Natural killer cell (primary cell): ENCODE results near the gene SLC41A3. TPM values are rescaled to one million over a fixed set of nuclear protein-coding genes. Genes with fewer than 3 reads are reported as not detected.
A peak's percentile ranks its signal among the peaks of the same experiment; 100 is the strongest.

Source experiments
- ATAC-seq, 3 donors: fragments of 150-1000 bp in 2 of 3; fragments of 200-7000 bp in 1 of 3; cut with Tn5 transposase; 1 replicate in 1 of 3; 2 replicates in 2 of 3; pipeline ENCODE4 v1.10.0; 2021; ENCODE audit warnings: mild to moderate bottlenecking in 2 of 3, moderate library complexity in 2 of 3
- DNase-seq, 2 donors: peaks; one replicate each; pipeline versions ENCODE4 v3.0.0 to v3.0.0-alpha.2; 2013 to 2021; ENCODE audit warnings: mixed read lengths in 1 of 2
- H3K27ac ChIP-seq: one replicate; pipeline ENCODE4 v1.5.1; 2013; ENCODE audit warnings: mild to moderate bottlenecking, low read length
- H3K27me3 ChIP-seq: one replicate; pipeline ENCODE4 v1.6.1; 2013; ENCODE audit warnings: low read length; ENCODE audit not compliant: control insufficient read depth, insufficient read depth
- H3K36me3 ChIP-seq: one replicate; pipeline ENCODE4 v1.6.1; 2013; ENCODE audit warnings: low read length; ENCODE audit not compliant: control insufficient read depth, insufficient read depth
- H3K4me1 ChIP-seq: one replicate; pipeline ENCODE4 v1.6.1; 2013; ENCODE audit warnings: low read length; ENCODE audit not compliant: control insufficient read depth, insufficient read depth
- H3K4me3 ChIP-seq: one replicate; pipeline ENCODE4 v1.5.1; 2013; ENCODE audit warnings: low read length
- H3K9me3 ChIP-seq: one replicate; pipeline ENCODE4 v1.6.1; 2013; ENCODE audit warnings: low read length; ENCODE audit not compliant: control insufficient read depth, insufficient read depth
- H3K27ac Mint-ChIP-seq, 2 donors: one replicate each; pipeline ENCODE4 v1.8.0; 2022; ENCODE audit warnings: mild to moderate bottlenecking in 2 of 2, mixed read lengths in 2 of 2, moderate library complexity in 1 of 2
- H3K27me3 Mint-ChIP-seq, 2 donors: one replicate each; pipeline ENCODE4 v1.8.0; 2022; ENCODE audit warnings: low read depth in 2 of 2, mixed read lengths in 2 of 2
- H3K36me3 Mint-ChIP-seq: one replicate; pipeline ENCODE4 v1.8.0; 2022; ENCODE audit warnings: mixed read lengths
- H3K4me1 Mint-ChIP-seq, 2 donors: one replicate each; pipeline ENCODE4 v1.8.0; 2022; ENCODE audit warnings: mixed read lengths in 2 of 2
- H3K4me3 Mint-ChIP-seq: one replicate; pipeline ENCODE4 v1.8.0; 2022; ENCODE audit warnings: mild to moderate bottlenecking, moderate library complexity, mixed read lengths
- H3K9me3 Mint-ChIP-seq, 2 donors: one replicate each; pipeline ENCODE4 v1.8.0; 2022; ENCODE audit warnings: mixed read lengths in 2 of 2
- CTCF ChIP-seq: fragments of 200-600 bp; IDR thresholded peaks from one replicate; pipeline ENCODE4 v1.8.0; 2022; ENCODE audit warnings: antibody characterized with exemption
- WGBS: methylation state at CpG from one replicate; pipeline ENCODE4 v1.1.7; 2013; ENCODE audit warnings: missing lambda C conversion rate; ENCODE audit not compliant: insufficient coverage; 5-methylcytosine and 5-hydroxymethylcytosine counted together
- intact Hi-C: fragments of 100-400 bp; cut with micrococcal nuclease; formaldehyde crosslinking; loops from one replicate; pipeline ENCODE4 v1.14.2; 2022
- total RNA-seq, 4 donors: library from RNA; stranded (reverse); fragments of 120-200 nt in 1 of 4; gene quantifications; one replicate each; pipeline versions ENCODE4 v1.2.3 to v1.2.4, GENCODE V29; 2013 to 2022

SLC41A3 gene
- total RNA-seq, 3 donors from 2014 or later (not counting 1 experiment from before 2014, with no cell fraction given), result 24.2 to 29.6 (median 27.1) TPM

- Mint-ChIP-seq H3K4me1 (no peaks in the 10 kb centered on the region), H3K27me3 (peaks cover 5 to 8% of the 10 kb centered on the region in 2 donors), H3K27ac (no peak overlapping the region), H3K36me3 (no peaks in the 10 kb centered on the region), H3K9me3 (no peaks in the 10 kb centered on the region), H3K4me3 (no peak overlapping the region)
- Histone ChIP-seq H3K4me3 (no peak overlapping the region), H3K36me3 (no peaks in the 10 kb centered on the region), H3K4me1 (no peaks in the 10 kb centered on the region), H3K27me3 (no peaks in the 10 kb centered on the region), H3K9me3 (no peaks in the 10 kb centered on the region), H3K27ac (no peak overlapping the region)
- TF ChIP-seq CTCF, result no peak
- WGBS, result 85% methylated on average over 11 of the region's 11 CpGs
- intact Hi-C loops, result no loop called here
- DNase-seq (no peak), ATAC-seq (no peak)
These were observed 123.3 kb downstream of the SLC41A3 start for GRCh38 chr3:125960456-125961288.

GRCh38 chr3:125960066-125960424, 123.9 kb downstream of the SLC41A3 start:
- no peak for DNase-seq
- Mint-ChIP-seq H3K4me1 (no peaks in the 10 kb centered on the region), H3K27me3 (peaks cover 5 to 8% of the 10 kb centered on the region in 2 donors), H3K27ac (no peak overlapping the region), H3K36me3 (no peaks in the 10 kb centered on the region), H3K4me3 (no peak overlapping the region), H3K9me3 (no peaks in the 10 kb centered on the region)
- no peaks in the 10 kb centered on the region for H3K4me1 ChIP-seq
- no peak for ATAC-seq
- peaks cover 3% of the 10 kb centered on the region for H3K27me3 ChIP-seq
- intact Hi-C loops, result no loop called here
- TF ChIP-seq CTCF, result no peak
- H3K4me3 ChIP-seq, result no peak overlapping the region
- no peak overlapping the region for H3K27ac ChIP-seq
- 94% methylated on average over 14 of the region's 14 CpGs for WGBS
- H3K36me3 ChIP-seq, result no peaks in the 10 kb centered on the region
- H3K9me3 ChIP-seq, result no peaks in the 10 kb centered on the region

GRCh38 chr3:125959317-125960065, 124.4 kb downstream of the SLC41A3 start:
- peaks cover 5 to 8% of the 10 kb centered on the region in 2 donors for H3K27me3 Mint-ChIP-seq
- WGBS, result 93% methylated on average over 39 of the region's 39 CpGs
- H3K27ac Mint-ChIP-seq, result no peak overlapping the region
- no peaks in the 10 kb centered on the region for H3K4me1 ChIP-seq
- DNase-seq (no peak), ATAC-seq (peak in 1 of 3 donors; percentile 15)
- no peak overlapping the region for H3K27ac ChIP-seq
- peaks cover 3% of the 10 kb centered on the region for H3K27me3 ChIP-seq
- no peak overlapping the region for H3K4me3 Mint-ChIP-seq
- intact Hi-C loops, result no loop called here
- H3K9me3 Mint-ChIP-seq, result no peaks in the 10 kb centered on the region
- H3K36me3 ChIP-seq, result no peaks in the 10 kb centered on the region
- H3K4me3 ChIP-seq, result no peak overlapping the region
- no peaks in the 10 kb centered on the region for H3K9me3 ChIP-seq
- no peak for TF ChIP-seq CTCF
- H3K36me3 Mint-ChIP-seq, result no peaks in the 10 kb centered on the region
- no peaks in the 10 kb centered on the region for H3K4me1 Mint-ChIP-seq
